ENCODE measurements around the gene PLEKHG5. TPM values are rescaled to one million over a fixed set of nuclear protein-coding genes. Genes with fewer than 3 reads are reported as not detected.
A peak's percentile ranks its signal among the peaks of the same experiment; 100 is the strongest.

Gene PLEKHG5
- total RNA-seq, 1 donor from 2014 or later: 9.5 TPM

GRCh38 chr1:6491081-6491449, 402 bp downstream of the PLEKHG5 start:
- no peaks in the 10 kb centered on the region for H3K9me3 ChIP-seq
- no peak for ATAC-seq
- intact Hi-C loops (cut with DNase I): no loop called here
- H3K27ac ChIP-seq: peak overlapping the region; percentile 73
- no peaks in the 10 kb centered on the region for H3K36me3 ChIP-seq
- H3K27me3 ChIP-seq (ENCODE audit: low read depth): peaks cover 19% of the 10 kb centered on the region
- no peak for DNase-seq
- H3K4me1 ChIP-seq: peaks cover 43% of the 10 kb centered on the region
- H3K4me3 ChIP-seq: peak overlapping the region; percentile 64
- no peak for TF ChIP-seq CTCF (IDR thresholded peaks at IDR 0.05)

GRCh38 chr1:6490181-6491080, 1.0 kb downstream of the PLEKHG5 start:
- ATAC-seq (peak; percentile 81 to 89), DNase-seq (peak; percentile 76)
- Histone ChIP-seq H3K4me1 (peaks cover 46% of the 10 kb centered on the region), H3K4me3 (peak overlapping the region; percentile 64), H3K36me3 (no peaks in the 10 kb centered on the region), H3K9me3 (no peaks in the 10 kb centered on the region), H3K27me3 (ENCODE audit: low read depth) (peaks cover 24% of the 10 kb centered on the region), H3K27ac (peak overlapping the region; percentile 73)
- TF ChIP-seq CTCF (IDR thresholded peaks at IDR 0.05): peak; percentile 43
- intact Hi-C loops (cut with DNase I): no loop called here

- TF ChIP-seq CTCF (IDR thresholded peaks at IDR 0.05): peak; percentile 96
- DNase-seq: peak; percentile 78
- peak; percentile 83 to 84 for ATAC-seq
- Histone ChIP-seq H3K9me3 (no peaks in the 10 kb centered on the region), H3K27me3 (ENCODE audit: low read depth) (peaks cover 31% of the 10 kb centered on the region), H3K27ac (no peak overlapping the region), H3K4me1 (peaks cover 46% of the 10 kb centered on the region), H3K36me3 (no peaks in the 10 kb centered on the region), H3K4me3 (peak overlapping the region; percentile 64)
- intact Hi-C loops (cut with DNase I): no loop called here
Measured at GRCh38 chr1:6489799-6490180, 1.7 kb downstream of the PLEKHG5 start.

GRCh38 chr1:6489383-6489765, 2.1 kb downstream of the PLEKHG5 start:
- H3K27ac ChIP-seq: no peak overlapping the region
- ATAC-seq (no peak), DNase-seq (no peak)
- no peak overlapping the region for H3K4me3 ChIP-seq
- H3K36me3 ChIP-seq: no peaks in the 10 kb centered on the region
- intact Hi-C loops (cut with DNase I): no loop called here
- no peak for TF ChIP-seq CTCF (IDR thresholded peaks at IDR 0.05)
- H3K9me3 ChIP-seq: no peaks in the 10 kb centered on the region
- peaks cover 47% of the 10 kb centered on the region for H3K4me1 ChIP-seq
- H3K27me3 ChIP-seq (ENCODE audit: low read depth): peaks cover 32% of the 10 kb centered on the region

GRCh38 chr1:6488602-6489382, 2.7 kb downstream of the PLEKHG5 start:
- no peak for TF ChIP-seq CTCF (IDR thresholded peaks at IDR 0.05)
- H3K27me3 ChIP-seq (ENCODE audit: low read depth): peaks cover 32% of the 10 kb centered on the region
- H3K9me3 ChIP-seq: no peaks in the 10 kb centered on the region
- no peak overlapping the region for H3K4me3 ChIP-seq
- ATAC-seq: no peak
- no peak for DNase-seq
- intact Hi-C loops (cut with DNase I): no loop called here
- H3K27ac ChIP-seq: no peak overlapping the region
- no peaks in the 10 kb centered on the region for H3K36me3 ChIP-seq
- peaks cover 53% of the 10 kb centered on the region for H3K4me1 ChIP-seq
